Measurements from ENCODE around the gene TEKTIP1.

GRCh38 chr19:3563709-3564524 is 24.9 kb downstream of the TEKTIP1 start:
- no peak for TF ChIP-seq CTCF (conservative IDR thresholded peaks at IDR 0.05 in 1 of 2, IDR thresholded peaks at IDR 0.05 in 1 of 2; ENCODE audit: low read depth in 1 of 2, low read length in 2 of 2)
- TF ChIP-seq EZH2 (IDR thresholded peaks at IDR 0.05; ENCODE audit: low read length, missing control alignments) = no peak
